ENCODE data around the gene CKS1B. TPM values are rescaled to one million over a fixed set of nuclear protein-coding genes. Genes with fewer than 3 reads are reported as not detected.
A peak's percentile ranks its signal among the peaks of the same experiment; 100 is the strongest.

Gene CKS1B
- total and polyA plus RNA-seq, 9 of the 15 experiments (the other 6 are each of a cell fraction or from before 2014, with no cell fraction given), result 215 to 1,103 (median 460) TPM

GRCh38 chr1:154982897-154983648 lies 8.6 kb downstream of the CKS1B start, which contains the start of gene FLAD1 (continued):
- TF ChIP-seq E4F1 (CRISPR knock-in tag; IDR thresholded peaks at IDR 0.05; ENCODE audit: borderline replicate concordance), result 0 out of 2 replicates have a peak, but pooled peaks have one; percentile 37
- no peak for TF ChIP-seq ZNF639 (CRISPR knock-in tag; conservative IDR thresholded peaks at IDR 0.05 in 1 of 2, IDR thresholded peaks at IDR 0.05 in 1 of 2)
- TF ChIP-seq HCFC1 (IDR thresholded peaks at IDR 0.05; ENCODE audit: low read depth, low read length), result peak; percentile 53; the same call in 1 of the 2 replicates
- TF ChIP-seq ZBTB11 (CRISPR knock-in tag; IDR thresholded peaks at IDR 0.05), result 0 out of 6 replicates have a peak, but pooled peaks of 1 of the 3 experiments have one; percentile 47
- TF ChIP-seq TCF3 (CRISPR knock-in tag; IDR thresholded peaks at IDR 0.05), result no peak
- peak; percentile 68 for TF ChIP-seq TAF1 (IDR thresholded peaks at IDR 0.05; ENCODE audit: control insufficient read depth, extremely low read depth, insufficient read depth, low read length, severe bottlenecking)
- TF ChIP-seq SMC3 (conservative IDR thresholded peaks at IDR 0.05; ENCODE audit: insufficient read depth, low read depth, low read length), result no peak
- peak; percentile 57; the same call in 1 of the 2 replicates for TF ChIP-seq ZBTB33 (CRISPR knock-in tag; IDR thresholded peaks at IDR 0.05)
- TF ChIP-seq HLTF (IDR thresholded peaks at IDR 0.05), result peak; percentile 80; the same call in 1 of the 2 replicates
- peak; percentile 66; the same call in 1 of the 2 replicates for TF ChIP-seq PHF8 (IDR thresholded peaks at IDR 0.05; ENCODE audit: borderline replicate concordance, low read length)
- no peak for TF ChIP-seq KLF10 (CRISPR knock-in tag; IDR thresholded peaks at IDR 0.05)
- TF ChIP-seq DPF2 (IDR thresholded peaks at IDR 0.05), result no peak
- peak; percentile 87; the same call in 1 of the 2 replicates for TF ChIP-seq CHCHD3 (CRISPR knock-in tag; IDR thresholded peaks at IDR 0.05)
- TF ChIP-seq LEF1 (IDR thresholded peaks at IDR 0.05), result peak; percentile 58; the same call in 1 of the 2 replicates
